ENCODE measurements around the gene PGLYRP3. TPM values are rescaled to one million over a fixed set of nuclear protein-coding genes. Genes with fewer than 3 reads are reported as not detected.
A peak's percentile ranks its signal among the peaks of the same experiment; 100 is the strongest.

Gene PGLYRP3, protein sequence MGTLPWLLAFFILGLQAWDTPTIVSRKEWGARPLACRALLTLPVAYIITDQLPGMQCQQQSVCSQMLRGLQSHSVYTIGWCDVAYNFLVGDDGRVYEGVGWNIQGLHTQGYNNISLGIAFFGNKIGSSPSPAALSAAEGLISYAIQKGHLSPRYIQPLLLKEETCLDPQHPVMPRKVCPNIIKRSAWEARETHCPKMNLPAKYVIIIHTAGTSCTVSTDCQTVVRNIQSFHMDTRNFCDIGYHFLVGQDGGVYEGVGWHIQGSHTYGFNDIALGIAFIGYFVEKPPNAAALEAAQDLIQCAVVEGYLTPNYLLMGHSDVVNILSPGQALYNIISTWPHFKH
- total RNA-seq (2021): not detected in 2 replicates
- percentile 6 among the genes with signal in this experiment for Bru-seq, nascent RNA
- not detected for BruChase-seq, experiment 1, labeled RNA remaining after a 2-hour chase
- not detected for BruChase-seq, experiment 2, labeled RNA remaining after a 6-hour chase
- long read RNA-seq: 0 reads

GRCh38 chr1:153312570-153313186 lies at the start of gene PGLYRP3:
PGLYRP3 (minus strand) TSS chr1:153312952; CDS start chr1:153310665, 2,287 bp downstream.
- no peak for TF ChIP-seq EZH2 (IDR thresholded peaks at IDR 0.05; ENCODE audit: low read depth)
- TF ChIP-seq, protein P1, sequence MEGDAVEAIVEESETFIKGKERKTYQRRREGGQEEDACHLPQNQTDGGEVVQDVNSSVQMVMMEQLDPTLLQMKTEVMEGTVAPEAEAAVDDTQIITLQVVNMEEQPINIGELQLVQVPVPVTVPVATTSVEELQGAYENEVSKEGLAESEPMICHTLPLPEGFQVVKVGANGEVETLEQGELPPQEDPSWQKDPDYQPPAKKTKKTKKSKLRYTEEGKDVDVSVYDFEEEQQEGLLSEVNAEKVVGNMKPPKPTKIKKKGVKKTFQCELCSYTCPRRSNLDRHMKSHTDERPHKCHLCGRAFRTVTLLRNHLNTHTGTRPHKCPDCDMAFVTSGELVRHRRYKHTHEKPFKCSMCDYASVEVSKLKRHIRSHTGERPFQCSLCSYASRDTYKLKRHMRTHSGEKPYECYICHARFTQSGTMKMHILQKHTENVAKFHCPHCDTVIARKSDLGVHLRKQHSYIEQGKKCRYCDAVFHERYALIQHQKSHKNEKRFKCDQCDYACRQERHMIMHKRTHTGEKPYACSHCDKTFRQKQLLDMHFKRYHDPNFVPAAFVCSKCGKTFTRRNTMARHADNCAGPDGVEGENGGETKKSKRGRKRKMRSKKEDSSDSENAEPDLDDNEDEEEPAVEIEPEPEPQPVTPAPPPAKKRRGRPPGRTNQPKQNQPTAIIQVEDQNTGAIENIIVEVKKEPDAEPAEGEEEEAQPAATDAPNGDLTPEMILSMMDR (conservative IDR thresholded peaks at IDR 0.05): no peak
- H3K9me2 ChIP-seq (ENCODE audit: insufficient read depth): no peaks in the 10 kb centered on the region
- intact Hi-C loops (cut with micrococcal nuclease; ENCODE audit: unreplicated experiment): no loop called here
- POLR2A ChIA-PET (ENCODE audit: unreplicated experiment): no interaction called here
- H3K27ac ChIP-seq: no peak within 1 kb of the TSS
- H3K9me3 ChIP-seq (ENCODE audit: insufficient read depth, low read depth): no peaks in the 10 kb centered on the region
- H4K20me1 ChIP-seq (ENCODE audit: insufficient read depth): no peaks in the 10 kb centered on the region
- H3K4me3 ChIP-seq: no peak within 1 kb of the TSS
- no peak for DNase-seq
- H3K4me1 ChIP-seq (replicated peaks; ENCODE audit: insufficient read depth): no peaks in the 10 kb centered on the region
- H3K36me3 ChIP-seq (ENCODE audit: low read depth): no peaks in the 10 kb centered on the region
- H3K79me2 ChIP-seq (ENCODE audit: low read depth): no peaks in the 10 kb centered on the region
- no peak within 1 kb of the TSS for H3K4me2 ChIP-seq
- no peak within 1 kb of the TSS for H2AFZ ChIP-seq
- no TSS peak for BruUV-seq (replicated peaks)
- no peaks in the 10 kb centered on the region for H3F3A ChIP-seq (ENCODE audit: insufficient read depth, low read depth)
- CTCF ChIA-PET: no interaction called here
- peaks cover 4% of the 10 kb centered on the region; the same call in 1 of the 2 replicates for H3K27me3 ChIP-seq (ENCODE audit: insufficient read depth, low read depth)

GRCh38 chr1:153362187-153362775 lies 49.5 kb upstream of the PGLYRP3 start:
- BruUV-seq (replicated peaks): no TSS peak
- CTCF ChIA-PET: interaction anchor here (0.7 kb wide), 1 partner anchor 1249 kb away, joined by 3 read pairs; no protein-coding TSS in a partner anchor

More at GRCh38 chr1:153362187-153362775, 49.5 kb upstream of the PGLYRP3 start:
- DNase-seq: no peak
- Histone ChIP-seq H3K27ac (peak overlapping the region; percentile 42; the same call in 1 of the 2 replicates), H3K9me2 (ENCODE audit: insufficient read depth) (no peaks in the 10 kb centered on the region), H3K79me2 (ENCODE audit: low read depth) (peaks cover 25% of the 10 kb centered on the region), H3K9me3 (ENCODE audit: insufficient read depth, low read depth) (no peaks in the 10 kb centered on the region), H3K4me3 (no peak overlapping the region), H3K27me3 (ENCODE audit: insufficient read depth, low read depth) (no peaks in the 10 kb centered on the region), H3F3A (ENCODE audit: insufficient read depth, low read depth) (peaks cover 83% of the 10 kb centered on the region), H4K20me1 (ENCODE audit: insufficient read depth) (no peaks in the 10 kb centered on the region), H3K4me2 (peak overlapping the region; percentile 71; the same call in 1 of the 2 replicates), H3K4me1 (replicated peaks; ENCODE audit: insufficient read depth) (peaks cover 80% of the 10 kb centered on the region), H3K36me3 (ENCODE audit: low read depth) (peaks cover 19% of the 10 kb centered on the region), H2AFZ (no peak overlapping the region)
- intact Hi-C loops (cut with micrococcal nuclease; ENCODE audit: unreplicated experiment): no loop called here
- POLR2A ChIA-PET (ENCODE audit: unreplicated experiment): no interaction called here
- TF ChIP-seq EZH2 (IDR thresholded peaks at IDR 0.05; ENCODE audit: low read depth): no peak
- TF ChIP-seq, protein P1 (conservative IDR thresholded peaks at IDR 0.05): no peak
